ENCODE results near the gene MYOM3. TPM values are rescaled to one million over a fixed set of nuclear protein-coding genes. Genes with fewer than 3 reads are reported as not detected.

The MYOM3 gene
- total RNA-seq, 1 experiment from 2014 or later, result 7.9 TPM

- intact Hi-C loops (cut with micrococcal nuclease), result no loop called here
- ChIA-PET RAD21 (ENCODE audit: low non-redundant PET in 1 of 2, low total read pairs in 2 of 2, uncharacterized antibody in 2 of 2, unreplicated experiment in 2 of 2) (no interaction called here), CTCF (no interaction called here), POLR2A (no interaction called here)
- TF ChIP-seq MAX (IDR thresholded peaks at IDR 0.05) (no peak), POLR2A (IDR thresholded peaks at IDR 0.05; ENCODE audit: borderline replicate concordance, extremely low read depth, insufficient read depth, insufficient read length) (no peak), ATF3 (IDR thresholded peaks at IDR 0.05) (no peak), RAD21 (IDR thresholded peaks at IDR 0.05; ENCODE audit: low read depth) (no peak), EZH2 (IDR thresholded peaks at IDR 0.05) (no peak), EGR1 (IDR thresholded peaks at IDR 0.05; ENCODE audit: low read depth) (no peak), CBX3 (IDR thresholded peaks at IDR 0.05; ENCODE audit: low read depth) (no peak), TCF7L2 (IDR thresholded peaks at IDR 0.05; ENCODE audit: borderline replicate concordance, extremely low read depth, insufficient read depth, insufficient read length) (no peak), CTCF (IDR thresholded peaks at IDR 0.05 in 2 of 3, conservative IDR thresholded peaks at IDR 0.05 in 1 of 3; ENCODE audit: borderline replicate concordance in 1 of 3, insufficient read depth in 1 of 3, low read depth in 2 of 3, low read length in 2 of 3) (no peak), POLR2AphosphoS5 (IDR thresholded peaks at IDR 0.05; ENCODE audit: low read depth, low read length) (no peak), EZH2phosphoT487 (IDR thresholded peaks at IDR 0.05; ENCODE audit: borderline replicate concordance) (no peak), SRF (IDR thresholded peaks at IDR 0.05; ENCODE audit: low read depth) (no peak), ELF1 (IDR thresholded peaks at IDR 0.05; ENCODE audit: borderline replicate concordance, low read depth) (no peak), SIN3A (IDR thresholded peaks at IDR 0.05; ENCODE audit: low read depth) (no peak), JUND (IDR thresholded peaks at IDR 0.05) (no peak), FOSL1 (IDR thresholded peaks at IDR 0.05; ENCODE audit: low read depth) (no peak)
- TF ChIP-seq, protein P1, sequence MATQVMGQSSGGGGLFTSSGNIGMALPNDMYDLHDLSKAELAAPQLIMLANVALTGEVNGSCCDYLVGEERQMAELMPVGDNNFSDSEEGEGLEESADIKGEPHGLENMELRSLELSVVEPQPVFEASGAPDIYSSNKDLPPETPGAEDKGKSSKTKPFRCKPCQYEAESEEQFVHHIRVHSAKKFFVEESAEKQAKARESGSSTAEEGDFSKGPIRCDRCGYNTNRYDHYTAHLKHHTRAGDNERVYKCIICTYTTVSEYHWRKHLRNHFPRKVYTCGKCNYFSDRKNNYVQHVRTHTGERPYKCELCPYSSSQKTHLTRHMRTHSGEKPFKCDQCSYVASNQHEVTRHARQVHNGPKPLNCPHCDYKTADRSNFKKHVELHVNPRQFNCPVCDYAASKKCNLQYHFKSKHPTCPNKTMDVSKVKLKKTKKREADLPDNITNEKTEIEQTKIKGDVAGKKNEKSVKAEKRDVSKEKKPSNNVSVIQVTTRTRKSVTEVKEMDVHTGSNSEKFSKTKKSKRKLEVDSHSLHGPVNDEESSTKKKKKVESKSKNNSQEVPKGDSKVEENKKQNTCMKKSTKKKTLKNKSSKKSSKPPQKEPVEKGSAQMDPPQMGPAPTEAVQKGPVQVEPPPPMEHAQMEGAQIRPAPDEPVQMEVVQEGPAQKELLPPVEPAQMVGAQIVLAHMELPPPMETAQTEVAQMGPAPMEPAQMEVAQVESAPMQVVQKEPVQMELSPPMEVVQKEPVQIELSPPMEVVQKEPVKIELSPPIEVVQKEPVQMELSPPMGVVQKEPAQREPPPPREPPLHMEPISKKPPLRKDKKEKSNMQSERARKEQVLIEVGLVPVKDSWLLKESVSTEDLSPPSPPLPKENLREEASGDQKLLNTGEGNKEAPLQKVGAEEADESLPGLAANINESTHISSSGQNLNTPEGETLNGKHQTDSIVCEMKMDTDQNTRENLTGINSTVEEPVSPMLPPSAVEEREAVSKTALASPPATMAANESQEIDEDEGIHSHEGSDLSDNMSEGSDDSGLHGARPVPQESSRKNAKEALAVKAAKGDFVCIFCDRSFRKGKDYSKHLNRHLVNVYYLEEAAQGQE (IDR thresholded peaks at IDR 0.05; ENCODE audit: low read depth), result no peak
- no peaks in the 10 kb centered on the region for H3K36me3 ChIP-seq (ENCODE audit: control insufficient read depth in 1 of 2, insufficient read depth in 2 of 2, low read length in 2 of 2)
- H3K4me1 ChIP-seq (ENCODE audit: control insufficient read depth in 1 of 2, insufficient read depth in 2 of 2, low read length in 2 of 2), result no peaks in the 10 kb centered on the region
- no peak overlapping the region for H3K4me2 ChIP-seq (ENCODE audit: low read length)
- no peak overlapping the region for H3K9ac ChIP-seq (ENCODE audit: low read length)
- H3K9me2 ChIP-seq (ENCODE audit: insufficient read depth), result no peaks in the 10 kb centered on the region
- no peaks in the 10 kb centered on the region for H4K20me1 ChIP-seq (ENCODE audit: insufficient read depth)
- no peaks in the 10 kb centered on the region for H3K27me3 ChIP-seq (ENCODE audit: insufficient read depth, low read length)
- H2AFZ ChIP-seq (ENCODE audit: low read depth, low read length, poor library complexity, severe bottlenecking), result no peak overlapping the region
- no peaks in the 10 kb centered on the region for H3K79me2 ChIP-seq (ENCODE audit: insufficient read depth, low read length)
- H3K27ac ChIP-seq (ENCODE audit: low read depth, low read length), result no peak overlapping the region
- BruUV-seq (replicated peaks), result no TSS peak
- H3K9me3 ChIP-seq (ENCODE audit: control insufficient read depth in 1 of 2, insufficient read depth in 1 of 2, low read depth in 1 of 2, low read length in 2 of 2), result no peaks in the 10 kb centered on the region
- DNase-seq (ENCODE audit: low read depth, low spot score), result no peak
- no peak for ATAC-seq
- H3K4me3 ChIP-seq (replicated peaks in 1 of 2; ENCODE audit: low read depth in 1 of 2, low read length in 2 of 2), result no peak overlapping the region
Measured at GRCh38 chr1:24090736-24091135, 21.2 kb downstream of the MYOM3 start.
